ENCODE results near the gene PHACTR3. TPM values are rescaled to one million over a fixed set of nuclear protein-coding genes. Genes with fewer than 3 reads are reported as not detected.

Gene PHACTR3
- total RNA-seq, 1 experiment from 2014 or later = 30.6 TPM

DNA sequence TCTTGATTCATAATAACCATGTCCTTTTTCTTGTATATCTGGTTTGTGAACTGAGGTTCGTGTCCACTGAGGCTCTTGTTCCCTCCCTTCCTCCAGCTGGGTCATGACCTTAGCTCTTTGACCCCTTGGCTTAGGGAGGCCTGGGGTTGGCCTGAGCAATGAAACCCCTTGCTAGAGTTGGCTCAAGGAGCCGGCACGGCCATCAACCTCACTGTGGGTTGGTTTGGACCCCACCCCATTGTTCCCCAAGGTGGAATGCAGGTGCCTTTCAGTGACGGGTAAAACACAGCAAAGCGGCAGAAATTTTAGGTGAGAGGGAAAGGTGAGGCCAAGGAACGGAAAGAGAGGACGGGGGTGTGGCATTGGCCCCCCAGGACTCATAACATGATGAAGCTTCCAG lies 44.5 kb upstream of the PHACTR3 start:
- Histone ChIP-seq H3K27ac (ENCODE audit: low read length) (no peak overlapping the region), H3K9me2 (replicated peaks; ENCODE audit: low read length) (no peaks in the 10 kb centered on the region), H3K9ac (ENCODE audit: low read length) (no peak overlapping the region), H2AFZ (ENCODE audit: low read length) (no peak overlapping the region), H3K9me3 (ENCODE audit: low read length) (no peaks in the 10 kb centered on the region), H4K20me1 (ENCODE audit: low read length) (no peaks in the 10 kb centered on the region), H3K4me1 (ENCODE audit: insufficient read depth, low read length) (no peaks in the 10 kb centered on the region), H3K79me2 (ENCODE audit: low read length) (no peaks in the 10 kb centered on the region), H3K27me3 (ENCODE audit: low read length) (peaks cover 51% of the 10 kb centered on the region), H3K36me3 (ENCODE audit: low read depth, low read length) (no peaks in the 10 kb centered on the region), H3K4me3 (ENCODE audit: low read length) (no peak overlapping the region), H3K4me2 (ENCODE audit: low read length) (no peak overlapping the region), H3F3A (ENCODE audit: low read length, unreplicated experiment) (no peaks in the 10 kb centered on the region)
- no peak for DNase-seq
- ChIA-PET POLR2A (ENCODE audit: unreplicated experiment) (no interaction called here), CTCF (no interaction called here)
- BruUV-seq (replicated peaks) = no TSS peak
- intact Hi-C loops (cut with micrococcal nuclease) = no loop called here
- ATAC-seq = no peak
- TF ChIP-seq, protein P1, sequence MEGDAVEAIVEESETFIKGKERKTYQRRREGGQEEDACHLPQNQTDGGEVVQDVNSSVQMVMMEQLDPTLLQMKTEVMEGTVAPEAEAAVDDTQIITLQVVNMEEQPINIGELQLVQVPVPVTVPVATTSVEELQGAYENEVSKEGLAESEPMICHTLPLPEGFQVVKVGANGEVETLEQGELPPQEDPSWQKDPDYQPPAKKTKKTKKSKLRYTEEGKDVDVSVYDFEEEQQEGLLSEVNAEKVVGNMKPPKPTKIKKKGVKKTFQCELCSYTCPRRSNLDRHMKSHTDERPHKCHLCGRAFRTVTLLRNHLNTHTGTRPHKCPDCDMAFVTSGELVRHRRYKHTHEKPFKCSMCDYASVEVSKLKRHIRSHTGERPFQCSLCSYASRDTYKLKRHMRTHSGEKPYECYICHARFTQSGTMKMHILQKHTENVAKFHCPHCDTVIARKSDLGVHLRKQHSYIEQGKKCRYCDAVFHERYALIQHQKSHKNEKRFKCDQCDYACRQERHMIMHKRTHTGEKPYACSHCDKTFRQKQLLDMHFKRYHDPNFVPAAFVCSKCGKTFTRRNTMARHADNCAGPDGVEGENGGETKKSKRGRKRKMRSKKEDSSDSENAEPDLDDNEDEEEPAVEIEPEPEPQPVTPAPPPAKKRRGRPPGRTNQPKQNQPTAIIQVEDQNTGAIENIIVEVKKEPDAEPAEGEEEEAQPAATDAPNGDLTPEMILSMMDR (conservative IDR thresholded peaks at IDR 0.05; ENCODE audit: low read depth, low read length) = no peak
- no peak for TF ChIP-seq EZH2phosphoT487 (IDR thresholded peaks at IDR 0.05; ENCODE audit: borderline replicate concordance, low read length)
- no peak for TF ChIP-seq EZH2 (IDR thresholded peaks at IDR 0.05; ENCODE audit: low read length, unreplicated experiment)

DNA sequence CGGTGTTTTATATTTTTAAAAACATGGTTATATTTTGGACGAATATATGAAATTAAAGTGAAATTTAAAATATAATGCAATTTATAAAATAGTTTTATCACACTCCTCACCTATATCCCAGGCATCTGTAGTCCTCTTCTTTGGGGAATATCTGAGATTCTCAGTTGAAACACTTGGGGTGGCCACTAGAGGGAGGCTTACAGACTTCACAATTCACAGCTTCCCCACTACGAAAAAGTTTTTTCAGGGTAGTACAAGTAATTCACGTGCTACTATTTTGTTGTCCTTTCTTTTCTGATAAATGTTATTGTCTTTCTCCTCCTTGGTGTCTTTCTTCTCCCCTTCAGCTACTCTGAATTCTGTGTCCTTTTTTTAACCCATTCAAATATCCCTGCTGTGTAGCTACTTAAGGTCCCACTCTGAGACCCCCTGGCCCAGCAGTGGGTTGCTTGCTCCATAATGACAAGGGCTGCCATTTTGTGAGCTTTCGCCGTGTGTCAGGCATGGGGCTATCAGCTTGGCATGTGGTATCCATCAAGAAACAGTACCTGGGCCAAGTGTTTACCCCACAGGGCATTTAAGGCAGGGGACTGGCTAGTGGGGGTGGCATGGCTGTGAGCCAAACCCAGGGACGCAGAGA lies 43.6 kb upstream of the PHACTR3 start:
- H3K4me1 ChIP-seq (ENCODE audit: insufficient read depth, low read length) = no peaks in the 10 kb centered on the region
- H3K79me2 ChIP-seq (ENCODE audit: low read length) = no peaks in the 10 kb centered on the region
- H3K27me3 ChIP-seq (ENCODE audit: low read length) = peaks cover 43% of the 10 kb centered on the region
- no peaks in the 10 kb centered on the region for H3K36me3 ChIP-seq (ENCODE audit: low read depth, low read length)
- intact Hi-C loops (cut with micrococcal nuclease) = no loop called here
- no peaks in the 10 kb centered on the region for H4K20me1 ChIP-seq (ENCODE audit: low read length)
- H2AFZ ChIP-seq (ENCODE audit: low read length) = no peak overlapping the region
- no peaks in the 10 kb centered on the region for H3K9me2 ChIP-seq (replicated peaks; ENCODE audit: low read length)
- H3F3A ChIP-seq (ENCODE audit: low read length, unreplicated experiment) = no peaks in the 10 kb centered on the region
- ATAC-seq (peak; percentile 59), DNase-seq (peak; percentile 42)
- no peak overlapping the region for H3K4me3 ChIP-seq (ENCODE audit: low read length)
- no TSS peak for BruUV-seq (replicated peaks)
- TF ChIP-seq, protein P1 (conservative IDR thresholded peaks at IDR 0.05; ENCODE audit: low read depth, low read length) = peak; percentile 68
- TF ChIP-seq EZH2phosphoT487 (IDR thresholded peaks at IDR 0.05; ENCODE audit: borderline replicate concordance, low read length) (no peak), EZH2 (IDR thresholded peaks at IDR 0.05; ENCODE audit: low read length, unreplicated experiment) (no peak)
- H3K27ac ChIP-seq (ENCODE audit: low read length) = no peak overlapping the region
- no peaks in the 10 kb centered on the region for H3K9me3 ChIP-seq (ENCODE audit: low read length)
- no peak overlapping the region for H3K4me2 ChIP-seq (ENCODE audit: low read length)
- H3K9ac ChIP-seq (ENCODE audit: low read length) = no peak overlapping the region
- POLR2A ChIA-PET (ENCODE audit: unreplicated experiment) = no interaction called here
- CTCF ChIA-PET = no interaction called here

DNA sequence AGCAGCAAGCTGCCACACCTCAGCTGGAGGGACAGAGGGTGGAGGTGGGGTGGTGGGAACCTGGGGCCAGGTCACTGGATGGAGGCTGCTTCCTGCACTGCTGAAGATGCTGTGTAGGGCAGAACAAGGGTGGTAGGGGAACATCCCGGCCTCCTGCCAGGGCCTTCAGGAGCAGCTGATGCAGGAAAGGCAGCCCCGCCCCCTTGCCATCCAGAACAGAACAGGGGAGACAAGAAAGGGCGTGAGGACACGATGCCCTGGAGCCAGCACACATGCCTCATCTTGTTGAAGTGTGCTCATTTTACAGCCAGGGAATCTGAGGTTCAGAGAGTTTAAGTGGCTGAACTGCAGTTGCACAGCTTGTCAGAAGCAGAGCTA lies 43.1 kb upstream of the PHACTR3 start:
- H3K9me2 ChIP-seq (replicated peaks; ENCODE audit: low read length) = no peaks in the 10 kb centered on the region
- no peaks in the 10 kb centered on the region for H4K20me1 ChIP-seq (ENCODE audit: low read length)
- POLR2A ChIA-PET (ENCODE audit: unreplicated experiment) = no interaction called here
- H3K9ac ChIP-seq (ENCODE audit: low read length) = no peak overlapping the region
- no peak for TF ChIP-seq EZH2phosphoT487 (IDR thresholded peaks at IDR 0.05; ENCODE audit: borderline replicate concordance, low read length)
- no peak for TF ChIP-seq EZH2 (IDR thresholded peaks at IDR 0.05; ENCODE audit: low read length, unreplicated experiment)
- TF ChIP-seq, protein P1 (conservative IDR thresholded peaks at IDR 0.05; ENCODE audit: low read depth, low read length) = no peak
- H3K4me1 ChIP-seq (ENCODE audit: insufficient read depth, low read length) = no peaks in the 10 kb centered on the region
- H3K79me2 ChIP-seq (ENCODE audit: low read length) = no peaks in the 10 kb centered on the region
- no peak overlapping the region for H2AFZ ChIP-seq (ENCODE audit: low read length)
- no peak overlapping the region for H3K27ac ChIP-seq (ENCODE audit: low read length)
- no peak overlapping the region for H3K4me3 ChIP-seq (ENCODE audit: low read length)
- DNase-seq = no peak
- H3K36me3 ChIP-seq (ENCODE audit: low read depth, low read length) = no peaks in the 10 kb centered on the region
- H3F3A ChIP-seq (ENCODE audit: low read length, unreplicated experiment) = no peaks in the 10 kb centered on the region
- no peak overlapping the region for H3K4me2 ChIP-seq (ENCODE audit: low read length)
- CTCF ChIA-PET = no interaction called here
- no TSS peak for BruUV-seq (replicated peaks)
- no peaks in the 10 kb centered on the region for H3K9me3 ChIP-seq (ENCODE audit: low read length)
- peaks cover 39% of the 10 kb centered on the region for H3K27me3 ChIP-seq (ENCODE audit: low read length)
- no peak for ATAC-seq
- intact Hi-C loops (cut with micrococcal nuclease) = no loop called here
